Smooth muscle cell (in vitro differentiated cells): ENCODE data around the gene SDHAF2. TPM values are rescaled to one million over a fixed set of nuclear protein-coding genes. Genes with fewer than 3 reads are reported as not detected.

Experiments
- DNase-seq: peaks from one replicate; lab custom pipeline; 2025; ENCODE audit not compliant: unreplicated experiment; lab: John Stamatoyannopoulos, UW
- H2AFZ ChIP-seq: fragments of 200-600 bp; sonication (generic); 2 replicates; pipeline ENCODE4 v1.6.0; 2016; ENCODE audit warnings: antibody characterized with exemption, low read depth, mild to moderate bottlenecking
- H3F3A ChIP-seq: fragments of 200-600 bp; sonication (generic); 2 replicates; pipeline ENCODE4 v1.6.0; 2017; ENCODE audit warnings: antibody characterized with exemption, low read depth
- H3K27ac ChIP-seq: fragments of 200-600 bp; sonication (generic); 2 replicates; pipeline ENCODE4 v1.5.1; 2016; ENCODE audit warnings: low read depth, mild to moderate bottlenecking
- H3K27me3 ChIP-seq: fragments of 200-600 bp; sonication (generic); 2 replicates; pipeline ENCODE4 v1.6.1; 2016; ENCODE audit warnings: low read depth, mild to moderate bottlenecking
- H3K36me3 ChIP-seq: fragments of 200-600 bp; sonication (generic); 2 replicates; pipeline ENCODE4 v1.5.1; 2016; ENCODE audit warnings: low read depth
- H3K4me1 ChIP-seq: fragments of 200-600 bp; sonication (generic); 2 replicates; pipeline ENCODE4 v1.5.1; 2016; ENCODE audit warnings: low read depth
- H3K4me2 ChIP-seq: fragments of 200-600 bp; sonication (generic); 2 replicates; pipeline ENCODE4 v1.6.0; 2016; ENCODE audit warnings: mild to moderate bottlenecking
- H3K4me3 ChIP-seq: fragments of 200-600 bp; sonication (generic); 2 replicates; pipeline ENCODE4 v1.5.1; 2016; ENCODE audit warnings: mild to moderate bottlenecking
- H3K79me2 ChIP-seq: fragments of 200-600 bp; sonication (generic); 2 replicates; pipeline ENCODE4 v1.6.0; 2016; ENCODE audit warnings: low read depth, mild to moderate bottlenecking
- H3K9ac ChIP-seq: fragments of 200-600 bp; sonication (generic); 2 replicates; pipeline ENCODE4 v1.6.0; 2016; ENCODE audit warnings: low read depth
- H3K9me3 ChIP-seq: fragments of 200-600 bp; sonication (generic); replicated peaks from 2 replicates; pipeline ENCODE4 v1.5.1; 2016; ENCODE audit warnings: low read depth
- H4K20me1 ChIP-seq: fragments of 200-600 bp; sonication (generic); 2 replicates; pipeline ENCODE4 v1.6.0; 2016; ENCODE audit warnings: low read depth
- CTCF ChIP-seq: fragments of 200-600 bp; sonication (generic); IDR thresholded peaks from 2 replicates; pipeline ENCODE4 v1.5.1; 2017; ENCODE audit warnings: borderline replicate concordance, mild to moderate bottlenecking, antibody characterized with exemption; ENCODE audit not compliant: insufficient read depth, poor library complexity, severe bottlenecking
- WGBS: methylation state at CpG from one replicate; pipeline ENCODE4 v1.1.7; 2016; ENCODE audit warnings: low lambda C conversion rate; 5-methylcytosine and 5-hydroxymethylcytosine counted together
- polyA plus RNA-seq: library from polyadenylated mRNA; unstranded; fragments of >200 nt; fragmentation: Nextera tagmentation; extraction: Ambion mirVana; gene quantifications from 2 replicates; pipeline ENCODE4 v1.2.1, GENCODE V29; 2016
- total RNA-seq: library from RNA; depleted of rRNA; stranded (reverse); fragments of >200 nt; gene quantifications from 2 replicates; pipeline ENCODE4 v1.2.3, GENCODE V29; 2014

SDHAF2 gene
- total and polyA plus RNA-seq, 2 experiments from 2014 or later, result 25.0 to 47.1 TPM

GRCh38 chr11:61401173-61401572, 28.8 kb upstream of the SDHAF2 start:
- Histone ChIP-seq H3K4me3 (no peak overlapping the region), H2AFZ (no peak overlapping the region), H3K36me3 (peaks cover 16% of the 10 kb centered on the region), H3K4me1 (no peaks in the 10 kb centered on the region), H3F3A (peaks cover 34% of the 10 kb centered on the region), H4K20me1 (peaks cover 10% of the 10 kb centered on the region), H3K79me2 (no peaks in the 10 kb centered on the region), H3K4me2 (no peak overlapping the region), H3K27me3 (no peaks in the 10 kb centered on the region), H3K9ac (no peak overlapping the region), H3K9me3 (no peaks in the 10 kb centered on the region), H3K27ac (peak overlapping the region; percentile 19)
- DNase-seq, result no peak
- no peak for TF ChIP-seq CTCF
- 97% methylated on average over 2 of the region's 2 CpGs for WGBS

GRCh38 chr11:61401573-61401972, 28.4 kb upstream of the SDHAF2 start:
- no peak for DNase-seq
- 91% methylated on average over 2 of the region's 2 CpGs for WGBS
- no peak overlapping the region for H3K4me3 ChIP-seq

GRCh38 chr11:61403658-61404057, 26.3 kb upstream of the SDHAF2 start:
- Histone ChIP-seq H3K27ac (peak overlapping the region; percentile 69), H3K4me3 (no peak overlapping the region), H3K79me2 (peaks cover 4% of the 10 kb centered on the region), H3F3A (peaks cover 46% of the 10 kb centered on the region), H3K36me3 (peaks cover 16% of the 10 kb centered on the region), H3K9ac (no peak overlapping the region), H2AFZ (no peak overlapping the region), H3K27me3 (no peaks in the 10 kb centered on the region), H3K9me3 (no peaks in the 10 kb centered on the region), H3K4me1 (no peaks in the 10 kb centered on the region), H3K4me2 (no peak overlapping the region), H4K20me1 (peaks cover 22% of the 10 kb centered on the region)
- 94% methylated on average over 1 of the region's 1 CpG for WGBS
- no peak for TF ChIP-seq CTCF
- DNase-seq, result no peak

More at GRCh38 chr11:61401573-61401972, 28.4 kb upstream of the SDHAF2 start:
- Histone ChIP-seq H4K20me1 (peaks cover 10% of the 10 kb centered on the region), H3F3A (peaks cover 34% of the 10 kb centered on the region), H3K9ac (no peak overlapping the region), H2AFZ (no peak overlapping the region), H3K27me3 (no peaks in the 10 kb centered on the region), H3K4me1 (no peaks in the 10 kb centered on the region), H3K9me3 (no peaks in the 10 kb centered on the region), H3K27ac (peak overlapping the region; percentile 19), H3K79me2 (no peaks in the 10 kb centered on the region), H3K36me3 (peaks cover 16% of the 10 kb centered on the region), H3K4me2 (no peak overlapping the region)
- no peak for TF ChIP-seq CTCF

- no peak overlapping the region for H3K4me2 ChIP-seq
- H3K27ac ChIP-seq, result peak overlapping the region; percentile 69
- DNase-seq, result no peak
These were observed 25.8 kb upstream of the SDHAF2 start for GRCh38 chr11:61404103-61404502.

More at GRCh38 chr11:61404103-61404502, 25.8 kb upstream of the SDHAF2 start:
- no peaks in the 10 kb centered on the region for H3K4me1 ChIP-seq
- no peak for TF ChIP-seq CTCF
- H2AFZ ChIP-seq, result no peak overlapping the region
- peaks cover 6% of the 10 kb centered on the region for H3K79me2 ChIP-seq
- peaks cover 16% of the 10 kb centered on the region for H3K36me3 ChIP-seq
- no peaks in the 10 kb centered on the region for H3K9me3 ChIP-seq
- no peak overlapping the region for H3K9ac ChIP-seq
- H3K4me3 ChIP-seq, result no peak overlapping the region
- H4K20me1 ChIP-seq, result peaks cover 22% of the 10 kb centered on the region
- WGBS, result 93% methylated on average over 5 of the region's 5 CpGs
- peaks cover 46% of the 10 kb centered on the region for H3F3A ChIP-seq
- no peaks in the 10 kb centered on the region for H3K27me3 ChIP-seq
